DMS153 treated with DMSO at 0.1 percent for 48 hours (cell line): ENCODE data around the gene C19orf44.
"Not testable (repeated sequence)": the region's sequence is repeated elsewhere in the genome, so short reads cannot be mapped to it uniquely, and the experiment has no call there.

Experiments
- DNase-seq: peaks from one replicate; lab custom pipeline; 2025; ENCODE audit not compliant: unreplicated experiment; lab: John Stamatoyannopoulos, UW

Gene C19orf44

DNA sequence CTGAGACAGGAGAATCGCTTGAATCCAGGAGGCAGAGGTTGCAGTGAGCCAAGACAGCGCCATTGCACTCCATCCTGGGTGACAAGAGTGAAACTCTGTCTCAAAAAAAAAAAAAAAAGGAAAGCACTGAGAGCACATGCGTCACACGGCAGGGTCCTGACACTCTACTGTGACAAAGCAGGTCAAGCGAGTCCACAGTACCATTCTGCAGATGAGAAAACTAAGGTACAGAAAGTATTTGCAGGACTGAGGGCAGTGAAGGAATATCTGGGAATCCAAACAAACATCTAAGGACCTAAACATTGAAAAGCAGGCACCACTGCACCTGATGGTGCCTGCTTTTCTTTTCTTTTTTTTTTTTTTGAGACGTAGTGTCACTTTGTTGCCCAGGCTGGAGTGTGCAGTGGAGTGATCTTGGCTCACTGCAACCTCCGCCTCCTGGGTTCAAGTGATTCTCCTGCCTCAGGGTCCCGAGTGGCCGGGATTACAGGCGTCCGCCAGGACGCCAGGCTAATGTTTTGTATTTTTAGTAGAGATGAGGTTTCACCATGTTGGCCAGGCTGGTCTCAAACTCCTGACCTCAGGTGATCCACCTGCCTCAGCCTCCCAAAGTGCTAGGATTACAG is 29.3 kb upstream of the C19orf44 start:
- not testable (repeated sequence) for DNase-seq

DNA sequence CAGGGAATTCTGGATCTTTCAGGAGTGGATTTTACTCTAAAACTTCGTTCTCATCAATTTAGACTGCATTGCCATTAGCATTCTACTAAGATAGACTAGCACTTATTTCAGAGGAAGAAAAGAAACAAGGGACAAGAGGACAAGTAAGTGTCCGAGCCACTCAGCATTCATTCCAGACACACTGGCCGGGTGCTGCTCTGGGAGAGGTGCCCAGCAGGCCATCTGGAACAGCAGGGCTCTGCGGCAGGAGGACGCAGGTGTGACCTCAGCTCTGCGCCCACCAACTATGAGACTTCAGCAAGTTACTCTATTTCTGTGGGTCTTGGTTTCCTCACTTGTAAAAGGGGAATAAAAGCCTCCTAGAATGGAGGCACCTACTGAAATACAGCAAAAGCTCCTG is 28.6 kb upstream of the C19orf44 start:
- no peak for DNase-seq

DNA sequence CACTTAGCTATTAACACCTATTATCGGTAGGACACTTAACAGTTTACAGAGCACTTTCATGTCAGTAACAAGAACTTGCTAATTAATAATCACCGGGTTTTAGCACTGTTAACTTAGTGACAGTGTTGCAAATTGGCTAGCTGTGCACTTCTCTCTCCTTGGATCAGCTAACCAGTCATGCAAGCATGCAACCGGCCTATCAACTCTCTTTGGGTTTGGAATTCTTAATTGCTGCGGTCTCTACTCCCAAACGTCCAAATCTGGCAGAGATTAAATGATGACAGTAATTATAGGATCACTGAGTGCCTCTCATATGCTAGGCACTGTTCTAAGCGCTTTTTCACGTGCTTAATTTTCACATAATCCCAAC is 25.7 kb upstream of the C19orf44 start:
- no peak for DNase-seq

DNA sequence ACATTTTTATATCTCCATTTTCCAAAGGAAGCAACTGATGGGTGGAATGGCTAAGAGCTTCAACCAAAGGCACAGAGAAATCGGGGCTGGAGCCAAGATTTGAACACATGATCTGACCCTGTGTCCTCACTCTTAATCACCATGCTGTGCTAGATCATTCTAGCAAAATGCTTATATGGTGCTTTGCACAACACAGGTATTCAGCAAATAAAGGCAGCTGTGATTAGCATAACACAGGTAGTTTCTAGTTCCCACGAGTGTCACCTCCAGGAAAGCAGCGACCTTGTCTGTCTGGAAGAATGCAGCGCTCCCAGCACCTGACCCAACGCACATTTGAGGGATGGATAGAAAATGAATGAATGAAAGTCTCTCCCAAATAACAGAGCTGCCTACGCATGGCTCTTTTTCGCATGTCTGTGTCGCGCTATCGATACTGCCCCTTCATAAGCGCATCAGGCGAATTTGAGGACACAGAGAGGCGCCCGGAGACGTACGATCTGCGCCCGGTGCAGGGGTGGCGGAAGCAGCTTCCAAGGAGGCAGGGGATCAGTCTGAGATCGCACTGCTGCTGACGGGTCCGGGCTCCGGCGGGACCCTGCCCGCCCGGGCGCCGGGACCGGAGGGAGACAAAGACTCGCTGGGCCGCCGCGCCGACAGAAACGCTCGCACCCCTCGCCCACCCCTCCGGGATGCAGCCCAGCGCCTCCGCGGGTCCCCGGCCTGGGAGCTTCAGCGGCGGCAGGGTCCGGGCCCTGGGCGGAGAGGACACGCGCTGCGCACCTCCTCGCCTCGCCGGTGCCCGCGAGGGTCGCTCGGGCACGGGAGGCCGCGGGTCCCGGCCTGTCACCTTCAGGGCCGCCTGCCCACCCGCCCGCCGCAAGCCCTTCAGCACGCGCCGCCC is 25.0 kb upstream of the C19orf44 start:
- DNase-seq, result no peak

DNA sequence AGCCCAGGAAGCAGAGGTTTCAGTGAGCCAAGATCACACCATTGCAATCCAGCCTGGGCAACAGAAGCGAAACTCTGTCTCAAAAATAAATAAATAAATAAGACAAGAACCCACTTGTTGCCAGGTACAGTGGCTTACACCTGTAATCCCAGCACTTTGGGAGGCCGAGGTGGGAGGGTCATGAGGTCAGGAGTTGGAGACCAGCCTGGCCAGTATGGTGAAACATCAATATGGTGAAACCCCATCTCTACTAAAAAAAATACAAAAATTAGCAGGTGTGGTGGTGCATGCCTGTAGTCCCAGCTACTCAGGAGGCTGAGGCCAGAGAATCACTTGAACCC is 23.7 kb upstream of the C19orf44 start:
- not testable (repeated sequence) for DNase-seq

DNA sequence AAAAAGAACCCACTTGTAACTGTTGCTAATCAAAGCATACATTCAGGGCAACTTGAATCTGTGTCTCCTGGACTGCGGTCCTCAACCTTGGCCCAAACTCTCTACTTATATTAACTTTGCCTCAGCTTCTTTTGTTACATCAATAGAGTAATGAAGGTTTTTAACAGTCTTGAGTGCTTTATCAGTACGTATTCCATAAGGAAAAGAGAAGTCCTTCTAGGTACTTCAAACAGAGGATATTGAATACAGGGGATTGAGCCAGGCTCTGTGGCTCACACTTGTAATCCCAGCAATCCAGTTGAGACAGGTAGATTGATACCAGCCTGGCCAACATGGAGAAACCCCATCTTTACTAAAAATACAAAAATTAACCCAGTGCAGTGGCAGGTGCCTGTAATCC is 23.2 kb upstream of the C19orf44 start:
- DNase-seq, result no peak

DNA sequence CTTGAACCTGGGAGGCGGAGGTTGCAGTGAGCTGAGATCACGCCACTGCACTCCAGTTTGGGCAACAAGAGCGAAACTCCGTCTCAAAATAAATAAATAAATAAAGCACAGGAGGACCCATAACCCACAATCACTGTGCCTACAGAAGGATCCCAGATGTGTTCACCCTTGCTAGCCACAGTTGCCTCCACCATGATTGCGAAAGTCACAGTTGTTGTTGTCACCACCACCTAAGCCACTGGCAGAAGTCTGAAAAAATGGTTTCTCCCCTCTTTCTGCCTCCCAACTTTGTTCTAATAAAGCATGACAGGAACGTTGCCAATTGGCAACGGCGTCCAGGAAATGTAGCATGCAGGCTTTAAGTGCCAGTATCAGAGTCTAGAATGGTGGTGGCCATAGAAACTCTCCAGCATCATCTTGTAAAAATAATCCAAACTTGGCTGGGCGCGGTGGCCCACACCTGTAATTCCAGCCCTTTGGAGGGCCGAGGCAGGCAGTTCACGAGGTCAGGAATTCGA is 22.3 kb upstream of the C19orf44 start:
- no peak for DNase-seq

DNA sequence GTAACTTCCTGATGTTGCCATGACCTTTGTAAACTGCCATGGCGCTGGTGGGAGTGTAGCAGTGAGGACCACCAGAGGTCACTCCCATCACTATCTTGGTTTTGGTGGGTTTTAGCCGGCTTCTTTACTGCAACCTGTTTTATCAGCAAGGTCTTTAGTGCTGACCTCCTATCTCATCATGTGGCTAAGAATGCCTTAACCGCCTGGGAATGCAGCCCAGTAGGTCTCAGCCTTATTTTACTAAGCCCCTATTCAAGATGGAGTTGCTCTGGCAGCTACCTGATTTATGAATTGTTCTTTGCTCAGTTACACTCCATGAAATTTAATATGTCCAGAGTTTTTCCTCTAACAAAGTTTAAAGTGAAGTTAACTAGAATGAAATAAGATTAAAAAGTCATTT is 19.8 kb upstream of the C19orf44 start:
- DNase-seq, result no peak

DNA sequence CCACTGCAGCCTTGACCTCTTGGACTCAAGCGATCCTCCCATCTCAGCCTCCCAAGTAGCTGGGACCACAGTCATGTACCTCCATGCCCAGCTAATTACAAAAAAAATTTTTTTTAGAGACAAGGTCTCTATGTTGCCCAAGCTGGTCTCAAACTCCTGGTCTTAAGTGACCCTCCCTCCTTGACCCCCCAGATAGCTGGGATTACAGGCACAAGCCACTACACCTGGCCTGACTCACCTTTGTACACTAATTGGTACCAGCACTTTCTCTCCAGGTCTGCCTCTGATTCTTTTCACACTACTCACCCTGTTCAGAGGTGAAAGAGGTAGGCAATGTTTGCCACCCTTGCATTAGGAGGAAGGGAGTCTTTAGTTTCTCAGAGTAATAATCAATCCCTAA is 18.9 kb upstream of the C19orf44 start:
- no peak for DNase-seq

DNA sequence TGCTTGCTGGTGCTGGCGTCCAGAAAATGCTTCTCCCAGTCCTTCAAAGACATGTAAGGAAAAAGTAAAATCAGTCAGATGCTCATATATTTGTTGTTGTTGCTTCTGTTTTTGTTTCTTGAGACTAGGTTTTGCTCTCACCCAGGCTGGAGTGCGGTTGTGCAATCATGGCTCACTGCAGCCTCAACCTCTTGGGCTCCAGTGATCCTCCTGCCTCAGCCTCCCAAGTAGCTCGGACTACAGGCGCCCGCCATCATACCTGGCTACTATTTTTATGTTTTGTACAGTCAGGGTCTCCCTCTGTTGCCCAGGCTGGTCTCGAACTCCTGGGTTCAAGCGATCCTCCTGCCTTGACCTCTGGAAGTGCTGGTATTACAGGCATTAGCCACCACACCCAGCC is 13.4 kb upstream of the C19orf44 start:
- DNase-seq, result no peak

DNA sequence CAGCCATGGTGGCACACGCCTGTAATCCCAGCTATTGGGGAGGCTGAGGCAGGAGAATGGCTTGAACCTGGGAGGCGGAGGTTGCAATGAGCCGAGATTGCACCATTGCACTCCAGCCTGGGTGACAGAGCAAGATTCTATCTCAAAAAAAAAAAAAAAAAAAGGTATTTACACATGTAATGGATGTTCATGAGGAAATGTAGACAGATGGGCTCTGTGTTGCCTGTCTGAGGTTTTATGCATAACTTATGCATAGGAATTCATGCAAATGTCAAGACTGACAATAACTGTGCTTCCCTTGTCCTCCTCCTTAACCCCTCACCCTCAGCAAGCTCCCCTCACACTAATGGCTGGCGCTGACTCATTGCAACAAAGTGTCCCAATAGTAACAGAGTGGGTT is 9.7 kb upstream of the C19orf44 start:
- not testable (repeated sequence) for DNase-seq

DNA sequence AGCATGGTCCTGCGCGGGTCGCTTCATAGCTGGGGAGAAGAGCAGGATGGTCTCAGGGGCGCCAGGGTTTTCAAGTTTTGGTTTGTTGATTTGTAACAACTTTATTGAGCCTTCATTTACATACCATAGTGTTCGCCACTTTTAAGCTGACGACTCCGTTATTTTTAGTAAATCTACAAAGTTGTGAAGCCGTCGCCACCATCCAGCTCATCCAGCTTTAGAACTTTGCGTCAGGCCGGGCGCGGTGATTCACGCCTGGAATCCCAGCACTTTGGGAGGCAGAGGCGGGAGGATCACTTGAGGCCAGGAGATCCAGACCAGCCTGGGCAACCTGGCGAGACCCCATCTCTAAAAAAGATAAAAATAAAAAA is 404 bp downstream of the C19orf44 start:
- no peak for DNase-seq

DNA sequence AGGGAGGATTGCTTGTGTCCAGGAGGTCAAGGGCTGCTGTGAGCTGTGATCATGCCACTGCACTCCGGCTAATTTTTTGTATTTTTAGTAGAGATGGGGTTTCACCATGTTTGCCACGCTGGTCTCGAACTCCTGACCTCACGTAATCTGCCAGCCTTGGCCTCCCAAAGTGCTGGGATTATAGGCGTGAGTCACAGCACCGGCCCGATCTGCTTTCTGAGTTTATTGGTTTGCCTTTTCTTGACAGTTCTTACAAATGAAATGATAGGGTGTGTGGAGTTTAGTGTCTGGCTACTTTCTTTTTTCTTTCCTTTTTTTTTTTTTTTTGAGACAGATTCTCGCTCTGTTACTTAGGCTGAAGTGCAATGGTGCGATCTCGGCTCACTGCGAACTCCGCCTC is 848 bp downstream of the C19orf44 start:
- DNase-seq, result no peak

DNA sequence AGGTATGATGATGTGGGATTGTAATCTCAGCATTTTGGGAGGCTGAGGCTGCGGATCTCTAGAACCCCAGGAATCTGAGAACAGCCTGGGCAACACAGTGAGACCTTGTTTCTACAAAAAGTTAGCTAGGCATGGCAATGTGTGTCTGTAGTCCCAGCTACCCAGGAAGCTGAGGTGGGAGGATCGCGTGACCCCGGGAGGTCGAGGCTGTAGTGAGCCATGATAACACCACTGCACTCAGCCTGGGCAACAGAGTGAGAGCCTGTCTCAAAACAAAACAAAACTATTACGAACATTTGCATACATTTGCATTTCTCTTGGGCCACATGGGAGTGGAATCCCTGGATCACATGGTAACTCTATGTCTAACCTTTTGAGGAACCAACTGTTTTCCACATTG is 1.6 kb downstream of the C19orf44 start:
- no peak for DNase-seq

DNA sequence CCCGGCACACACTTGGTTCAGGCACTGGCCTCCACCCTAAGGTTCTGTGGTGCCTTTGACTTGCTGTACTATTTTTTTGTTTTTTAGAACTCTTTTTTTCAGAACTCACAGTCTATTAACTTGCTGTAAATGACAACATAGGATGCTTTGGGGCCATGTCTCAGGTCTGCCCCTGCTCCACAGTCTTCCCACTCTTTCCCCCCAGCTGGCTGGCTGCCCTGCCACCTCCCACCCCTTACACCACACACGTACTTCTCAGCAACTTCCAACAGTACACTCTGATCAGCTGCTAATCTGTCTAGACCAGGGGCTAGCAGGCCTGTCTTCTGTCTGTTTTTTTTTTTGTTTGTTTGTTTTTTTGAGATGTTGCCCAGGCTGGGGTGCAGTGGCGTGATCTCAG is 8.1 kb downstream of the C19orf44 start:
- DNase-seq, result no peak

DNA sequence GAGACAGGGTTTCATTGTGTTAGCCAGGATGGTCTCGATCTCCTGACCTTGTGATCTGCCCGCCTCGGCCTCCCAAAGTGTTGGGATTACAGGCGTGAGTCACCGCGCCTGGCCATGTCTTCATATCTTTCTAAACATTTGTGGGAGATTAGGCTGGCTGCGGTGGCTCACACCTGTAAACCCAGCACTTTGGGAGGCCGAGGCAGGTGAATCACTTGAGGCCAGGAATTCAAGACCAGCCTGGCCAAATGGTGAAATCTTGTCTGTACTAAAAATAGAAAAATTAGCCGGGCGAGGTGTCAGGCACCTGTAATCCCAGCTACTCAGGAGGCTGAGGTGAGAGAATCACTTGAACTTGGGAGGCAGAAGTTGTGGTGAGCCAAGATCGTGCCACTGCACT is 10.0 kb downstream of the C19orf44 start:
- not testable (repeated sequence) for DNase-seq

DNA sequence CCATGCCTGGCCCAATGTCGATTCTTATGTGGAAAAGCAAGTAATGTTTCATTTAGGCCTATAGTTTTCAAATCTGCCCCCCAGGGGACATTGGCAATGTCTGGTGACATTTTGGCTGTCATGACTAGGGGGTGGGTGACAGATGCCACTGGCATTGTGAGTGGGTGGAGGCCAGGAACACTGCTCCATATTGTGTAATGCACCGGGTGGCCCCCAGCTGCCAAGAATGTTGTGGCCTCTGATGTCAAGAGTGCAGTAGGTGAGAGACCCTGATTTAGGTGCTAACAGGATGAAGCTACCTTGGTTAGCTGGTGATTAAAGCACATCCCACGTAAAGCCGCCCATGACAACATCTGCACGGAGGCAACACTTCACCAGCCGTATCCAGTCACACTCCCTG is 10.8 kb downstream of the C19orf44 start:
- DNase-seq, result no peak

DNA sequence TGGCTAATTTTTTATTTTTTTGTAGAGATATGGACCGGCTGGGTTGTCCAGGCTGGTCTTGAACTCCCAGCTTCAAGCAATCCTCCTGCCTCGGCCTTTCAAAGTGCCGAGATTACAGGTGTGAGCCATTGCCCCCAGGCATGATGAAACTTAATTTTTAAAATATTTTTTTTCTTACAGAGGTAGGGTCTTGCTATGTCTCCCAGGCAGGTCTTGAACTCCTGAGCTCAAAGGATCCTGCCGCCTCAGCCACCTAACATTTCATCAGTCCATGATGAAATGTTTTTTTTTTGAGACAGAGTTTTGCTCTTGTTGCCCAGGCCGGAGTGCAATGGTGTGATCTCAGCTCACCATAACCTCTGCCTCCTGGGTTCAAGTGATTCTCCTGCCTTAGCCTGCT is 12.4 kb downstream of the C19orf44 start:
- DNase-seq, result no peak

DNA sequence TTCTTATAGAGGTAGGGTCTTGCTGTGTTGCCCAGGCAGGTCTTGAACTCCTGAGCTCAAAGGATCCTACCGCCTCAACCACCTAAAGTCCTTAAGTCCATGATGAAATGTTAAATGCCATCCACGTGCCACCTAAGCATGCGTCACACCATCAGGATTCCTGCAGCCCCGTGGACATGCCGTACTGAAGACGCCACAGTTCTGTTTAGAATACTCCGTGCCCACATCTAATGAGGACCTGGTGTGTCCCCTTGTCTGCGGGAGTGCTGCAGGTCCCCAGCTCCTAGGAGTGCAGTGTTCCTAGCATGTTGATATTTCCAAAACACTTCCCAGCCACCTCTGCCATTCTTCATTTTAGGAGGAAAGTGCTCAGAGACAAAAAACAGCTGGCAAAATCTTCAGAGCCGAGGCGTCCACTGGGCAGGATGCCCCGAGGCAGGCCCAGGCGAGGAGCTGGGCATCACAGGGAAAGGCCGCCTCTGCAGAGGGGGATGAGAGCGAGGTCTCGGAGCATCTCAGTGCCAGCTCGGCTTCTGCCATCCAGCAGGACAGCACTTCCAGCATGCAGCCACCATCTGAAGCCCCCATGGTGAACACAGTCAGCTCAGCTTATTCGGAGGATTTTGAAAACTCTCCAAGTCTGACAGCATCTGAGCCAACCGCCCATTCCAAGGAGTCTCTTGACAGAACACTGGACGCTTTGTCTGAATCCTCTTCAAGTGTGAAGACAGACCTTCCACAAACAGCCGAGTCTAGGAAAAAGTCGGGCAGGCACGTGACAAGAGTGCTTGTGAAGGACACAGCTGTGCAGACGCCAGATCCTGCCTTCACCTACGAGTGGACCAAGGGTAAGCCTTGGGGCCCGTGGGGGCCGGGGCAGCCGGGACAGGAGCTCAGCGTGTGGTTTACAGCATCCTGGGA is 13.2 kb downstream of the C19orf44 start:
- no peak for DNase-seq

DNA sequence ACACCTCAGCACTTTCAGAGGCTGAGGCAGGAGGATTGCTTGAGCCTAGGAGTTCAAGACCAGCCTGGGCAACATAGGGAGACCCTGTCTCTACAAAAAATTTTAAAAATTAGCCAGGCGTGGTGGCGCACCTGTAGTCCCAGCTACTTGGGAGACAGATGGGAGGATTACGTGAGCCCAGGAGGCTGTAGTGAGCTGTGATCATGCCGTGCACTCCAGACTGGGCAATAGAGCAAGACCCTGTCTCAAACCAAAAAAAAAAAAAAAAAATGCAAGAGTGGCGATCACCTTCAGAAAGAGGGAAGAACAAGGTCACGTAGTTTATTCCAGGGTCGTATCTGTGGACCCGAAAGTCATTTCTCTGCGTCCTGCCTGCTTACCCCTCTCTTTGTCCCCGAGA is 16.4 kb downstream of the C19orf44 start:
- not testable (repeated sequence) for DNase-seq

DNA sequence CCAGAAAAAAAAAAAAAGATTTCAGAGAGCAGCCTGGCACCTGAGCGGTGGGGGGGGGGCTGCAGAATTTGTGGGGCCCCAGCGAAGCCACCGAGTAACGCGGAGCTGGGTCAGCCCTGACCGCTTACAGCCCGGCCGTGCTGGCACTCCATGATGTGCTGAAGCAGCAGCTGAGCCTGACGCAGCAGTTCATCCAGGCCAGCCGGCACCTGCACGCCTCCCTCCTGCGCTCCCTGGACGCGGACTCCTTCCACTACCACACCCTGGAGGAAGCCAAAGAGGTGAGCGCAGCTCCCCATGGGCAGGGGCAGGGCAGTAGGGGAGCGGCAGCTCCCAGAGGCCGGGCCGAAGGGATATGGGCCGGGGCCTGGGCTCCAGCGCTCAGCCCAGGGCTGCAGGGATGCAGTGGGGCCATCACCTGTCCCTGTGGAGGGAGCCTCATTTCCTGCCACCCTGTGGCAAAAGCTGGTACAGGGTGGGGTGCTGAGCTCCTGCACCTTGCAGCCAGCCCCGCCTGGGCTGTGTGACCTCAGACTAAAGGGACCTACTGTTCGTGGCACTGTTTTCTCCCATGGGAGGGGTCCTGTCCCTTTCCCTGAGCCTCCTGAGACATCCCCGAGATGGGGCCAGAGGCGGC is 18.3 kb downstream of the C19orf44 start:
- DNase-seq, result no peak
